HG03342 (cell line): ENCODE measurements around the gene COL12A1.

Experiments used
- ATAC-seq: cut with Tn5 transposase; IDR thresholded peaks from one replicate; pipeline ENCODE4 v1.9.1; 2021; ENCODE audit warnings: mild to moderate bottlenecking, moderate library complexity; ENCODE audit not compliant: unreplicated experiment

COL12A1 gene

DNA sequence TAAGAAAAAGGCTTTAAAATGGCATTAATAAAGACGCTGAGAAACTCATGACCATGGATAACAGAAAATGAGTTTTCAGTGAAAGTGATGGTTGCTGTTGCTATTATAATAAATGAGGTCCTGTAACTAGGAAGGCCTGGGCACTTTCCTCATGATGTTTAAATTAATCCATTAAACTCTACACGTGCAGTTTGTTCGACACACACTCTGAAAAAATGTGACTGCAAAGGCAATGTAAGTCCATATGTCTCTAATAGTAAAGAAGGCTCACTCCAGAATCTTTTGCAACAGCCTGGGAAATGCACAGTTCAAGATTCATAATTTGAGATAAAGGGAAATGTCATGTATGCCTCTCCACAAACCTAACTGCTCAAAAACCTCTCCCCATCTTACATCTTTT lies 153.4 kb downstream of the COL12A1 start:
- ATAC-seq: no peak

DNA sequence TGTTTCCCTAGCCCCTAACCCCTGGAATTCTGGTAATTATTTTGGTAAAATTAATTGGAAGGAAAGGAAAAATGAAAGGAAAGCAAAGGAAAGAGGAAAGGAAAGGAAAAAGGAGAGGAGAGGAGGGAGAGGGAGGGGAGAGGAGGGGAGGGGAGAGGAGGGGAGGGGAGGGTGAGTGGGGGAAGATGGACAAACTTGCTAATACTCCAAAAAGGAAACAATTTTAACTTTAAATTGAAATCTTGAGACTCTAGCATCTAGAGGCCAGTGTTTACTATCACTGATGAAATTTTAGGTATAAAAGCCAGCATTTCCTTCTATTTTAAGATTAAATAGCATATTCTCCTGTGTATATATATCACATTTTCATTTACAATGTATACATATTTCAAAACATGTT lies 156.5 kb downstream of the COL12A1 start:
- ATAC-seq: no peak

DNA sequence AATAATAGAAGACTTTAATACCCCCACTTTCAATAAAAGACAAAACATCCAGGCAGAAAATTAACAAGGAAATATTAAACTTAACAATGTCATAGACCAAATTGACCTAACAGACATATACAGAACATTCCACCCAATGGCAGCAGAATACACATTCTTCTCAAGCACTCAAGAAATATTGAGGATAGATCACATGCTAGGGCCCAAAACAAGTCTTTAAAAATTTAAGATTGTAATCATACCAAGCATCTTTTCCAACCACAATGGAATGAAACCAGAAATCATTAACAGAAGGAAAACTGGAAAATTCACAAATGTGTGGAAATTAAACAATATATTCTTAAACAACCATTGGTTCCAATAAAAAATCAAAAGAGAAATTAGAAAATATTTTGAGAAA lies 161.0 kb downstream of the COL12A1 start:
- ATAC-seq: no peak

DNA sequence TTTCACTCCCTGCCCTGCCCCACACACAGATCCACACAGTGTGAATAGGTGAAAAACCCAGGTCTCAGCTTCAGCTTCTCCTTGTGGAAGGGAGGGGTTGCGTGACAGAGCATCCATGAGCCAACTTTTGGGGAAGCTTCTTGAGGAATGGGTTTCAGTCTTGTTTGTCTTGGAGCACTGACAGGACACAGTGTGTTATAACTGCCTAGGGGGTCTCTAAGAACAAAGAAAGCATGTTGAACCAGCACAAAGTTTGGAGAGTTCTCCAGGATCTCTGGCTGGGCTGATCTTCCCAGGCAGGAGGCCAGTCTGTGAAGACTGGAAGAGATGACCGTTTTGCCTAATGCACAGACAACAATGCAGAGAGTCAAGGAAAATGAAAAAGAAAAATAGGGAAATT lies 164.5 kb downstream of the COL12A1 start:
- ATAC-seq: no peak
